HepG2 (cell line): ENCODE data around the gene KRTAP5-6. TPM values are rescaled to one million over a fixed set of nuclear protein-coding genes. Genes with fewer than 3 reads are reported as not detected.
A peak's percentile ranks its signal among the peaks of the same experiment; 100 is the strongest.
"Not testable (repeated sequence)": the region's sequence is repeated elsewhere in the genome, so short reads cannot be mapped to it uniquely, and the experiment has no call there.

Experiments
- ATF3 ChIP-seq: sonication (generic); formaldehyde crosslinking; IDR thresholded peaks from 2 replicates; pipeline ENCODE4 v1.4.0; 2020; ENCODE audit warnings: missing genetic modification reagents
- GATAD1 ChIP-seq: IDR thresholded peaks from 2 replicates; pipeline ENCODE4 v1.6.1; 2016; ENCODE audit warnings: missing genetic modification reagents, missing compliant biosample characterization
- HNF1B ChIP-seq: sonication (generic); formaldehyde crosslinking; IDR thresholded peaks from 2 replicates; pipeline ENCODE4 v1.5.1; 2020; ENCODE audit warnings: mild to moderate bottlenecking, moderate library complexity, missing genetic modification reagents
- KLF16 ChIP-seq, 2 experiments: sonication (generic) in 1 of 2; formaldehyde crosslinking in 1 of 2; IDR thresholded peaks; 2 replicates each; pipeline versions ENCODE4 v1.6.1 to v1.8.0; 2016 to 2023; ENCODE audit warnings: missing genetic modification reagents in 2 of 2, missing compliant biosample characterization in 1 of 2
- MIXL1 ChIP-seq: IDR thresholded peaks from 2 replicates; pipeline ENCODE4 v1.6.1; 2016
- MNT ChIP-seq: fragments of 450-650 bp; IDR thresholded peaks from 2 replicates; pipeline ENCODE4 v1.6.1; 2016
- MTA1 ChIP-seq: sonication (generic); formaldehyde crosslinking; IDR thresholded peaks from 2 replicates; pipeline ENCODE4 v1.4.0; 2020; ENCODE audit warnings: missing genetic modification reagents, mild to moderate bottlenecking, borderline replicate concordance
- SP1 ChIP-seq, 2 experiments: fragments of 450-650 bp in 1 of 2; sonication (generic) in 1 of 2; formaldehyde crosslinking in 1 of 2; IDR thresholded peaks; 2 replicates each; pipeline versions ENCODE4 v1.4.0 to v1.6.1; 2016 to 2020; ENCODE audit warnings: missing genetic modification reagents in 1 of 2
- ZBED4 ChIP-seq: sonication (generic); formaldehyde crosslinking; IDR thresholded peaks from 2 replicates; pipeline ENCODE4 v1.4.0; 2020; ENCODE audit warnings: missing genetic modification reagents, borderline replicate concordance
- ZFP41 ChIP-seq: sonication (generic); formaldehyde crosslinking; IDR thresholded peaks from 2 replicates; pipeline ENCODE4 v1.4.0; 2020; ENCODE audit warnings: mild to moderate bottlenecking, missing genetic modification reagents, borderline replicate concordance
- ZNF253 ChIP-seq: sonication (generic); formaldehyde crosslinking; IDR thresholded peaks from 2 replicates; pipeline ENCODE4 v1.8.0; 2022; ENCODE audit warnings: mild to moderate bottlenecking, missing genetic modification reagents, borderline replicate concordance
- ZNF414 ChIP-seq: sonication (generic); formaldehyde crosslinking; IDR thresholded peaks from 2 replicates; pipeline ENCODE4 v1.5.0; 2020; ENCODE audit warnings: missing genetic modification reagents
- ZNF687 ChIP-seq: sonication (generic); formaldehyde crosslinking; IDR thresholded peaks from 2 replicates; pipeline ENCODE4 v1.5.1; 2020; ENCODE audit warnings: mild to moderate bottlenecking, missing genetic modification reagents, moderate library complexity
- ZNF713 ChIP-seq: sonication (generic); formaldehyde crosslinking; IDR thresholded peaks from 2 replicates; pipeline ENCODE4 v1.4.0; 2020; ENCODE audit warnings: mild to moderate bottlenecking, missing genetic modification reagents
- polyA plus RNA-seq, 8 experiments: library from polyadenylated mRNA; depleted of rRNA in 3 of 8; stranded (reverse) in 7 of 8; unstranded in 1 of 8; fragments of >200 nt; fragmentation: Illumina TruSeq in 4 of 8; extraction: Trizol in 4 of 8; gene quantifications; 2 replicates each; pipeline versions ENCODE4 v1.2.1 to v1.2.3, GENCODE V29; 2011 to 2016; ENCODE audit warnings: low read depth in 4 of 8, missing spikeins in 1 of 8, mixed read lengths in 1 of 8; ENCODE audit not compliant: insufficient read depth in 1 of 8
- total RNA-seq, 5 experiments: library from RNA; depleted of rRNA; stranded (reverse); fragments of >200 nt; fragmentation: Illumina TruSeq; extraction: Trizol; gene quantifications; 2 replicates each; pipeline ENCODE4 v1.2.3, GENCODE V29; 2016; ENCODE audit warnings: low read depth in 1 of 5

The KRTAP5-6 gene
- total and polyA plus RNA-seq, 2 of the 13 experiments (the other 11 are each of a cell fraction or from before 2014, with no cell fraction given): not detected

- TF ChIP-seq GATAD1 (CRISPR knock-in tag): peak; percentile 71
- TF ChIP-seq ZNF687 (CRISPR knock-in tag): peak; percentile 96
- peak; percentile 97 for TF ChIP-seq MTA1 (CRISPR knock-in tag)
- peak; percentile 16; the same call in 1 of the 2 replicates for TF ChIP-seq ZNF713
- peak; percentile 73 for TF ChIP-seq ATF3
- peak; percentile 84 for TF ChIP-seq MIXL1
- TF ChIP-seq MNT: peak; percentile 73
- peak; percentile 47; the same call in 1 of the 2 replicates for TF ChIP-seq ZBED4 (CRISPR knock-in tag)
- TF ChIP-seq ZFP41 (CRISPR knock-in tag): peak; percentile 42; the same call in 1 of the 2 replicates
- TF ChIP-seq HNF1B (CRISPR knock-in tag): peak; percentile 71
- TF ChIP-seq ZNF253: peak; percentile 64; the same call in 1 of the 2 replicates
- not testable (repeated sequence) for TF ChIP-seq SP1 (IDR thresholded peaks at IDR 0.05)
- peak; percentile 58 for TF ChIP-seq SP1 (CRISPR knock-in tag; IDR thresholded peaks at IDR 0.05)
- TF ChIP-seq KLF16 (CRISPR knock-in tag; IDR thresholded peaks at IDR 0.05): peak in 1 of 2 experiments; percentile 97; a peak in 2 of 4 replicates
- TF ChIP-seq ZNF414: peak; percentile 96
Measured at GRCh38 chr11:1689250-1690166, 7.5 kb upstream of the KRTAP5-6 start (continued).
